Heart right ventricle (tissue), 16 donors: Measurements from ENCODE around the gene SIRPB1. TPM values are rescaled to one million over a fixed set of nuclear protein-coding genes. Genes with fewer than 3 reads are reported as not detected.
A peak's percentile ranks its signal among the peaks of the same experiment; 100 is the strongest.

Source experiments
- ATAC-seq, 8 donors: fragments of 200-7000 bp; cut with Tn5 transposase; one replicate each; pipeline ENCODE4 v1.9.1; 2020; ENCODE audit warnings: mild to moderate bottlenecking in 8 of 8, moderate library complexity in 8 of 8, moderate number of reproducible peaks in 1 of 8
- DNase-seq, 2 donors: peaks; one replicate each; pipeline ENCODE4 v3.0.0-alpha.2; 2020
- H3K27ac ChIP-seq, 10 donors: fragments of 200-600 bp; sonication (generic) in 2 of 10; one replicate each; pipeline versions ENCODE4 v1.5.0 to v1.8.0; 2020 to 2022; ENCODE audit warnings: mild to moderate bottlenecking in 3 of 10
- H3K27me3 ChIP-seq, 7 donors: fragments of 200-600 bp; one replicate each; pipeline ENCODE4 v1.8.0; 2021 to 2022; ENCODE audit warnings: mild to moderate bottlenecking in 2 of 7
- H3K36me3 ChIP-seq, 9 donors: fragments of 200-600 bp; sonication (generic) in 1 of 9; one replicate each; pipeline versions ENCODE4 v1.5.0 to v1.8.0; 2020 to 2022; ENCODE audit warnings: mild to moderate bottlenecking in 2 of 9
- H3K4me1 ChIP-seq, 9 donors: fragments of 200-600 bp; sonication (generic) in 1 of 9; one replicate each; pipeline versions ENCODE4 v1.5.0 to v1.8.0; 2020 to 2022; ENCODE audit warnings: mild to moderate bottlenecking in 4 of 9
- H3K4me3 ChIP-seq, 10 donors: fragments of 200-600 bp; sonication (generic) in 2 of 10; one replicate each; pipeline versions ENCODE4 v1.5.0 to v1.8.0; 2020 to 2022; ENCODE audit warnings: mild to moderate bottlenecking in 7 of 10, moderate library complexity in 2 of 10
- H3K9me3 ChIP-seq, 11 donors: fragments of 200-600 bp in 10 of 11; sonication (generic) in 2 of 11; one replicate each; pipeline versions ENCODE4 v1.5.0 to v1.8.0; 2013 to 2022; ENCODE audit warnings: mild to moderate bottlenecking in 2 of 11, control low read depth in 1 of 11, moderate library complexity in 1 of 11
- WGBS, 2 donors: extraction: QIAGEN DNeasy Blood & Tissue Kit; methylation state at CpG; one replicate each; pipeline ENCODE4 v1.1.7; 2013; ENCODE audit warnings: inconsistent platforms in 1 of 2; 5-methylcytosine and 5-hydroxymethylcytosine counted together
- intact Hi-C, 10 donors: fragments of 100-400 bp; cut with DNase I; formaldehyde crosslinking; loops; one replicate each; pipeline versions ENCODE4 v1.11.1 to v1.14.2; 2022
- polyA plus RNA-seq, 2 donors: library from polyadenylated mRNA; stranded (reverse); fragments of 200-250 nt; gene quantifications; one replicate each; pipeline ENCODE4 v1.2.3, GENCODE V29; 2013
- total RNA-seq, 10 donors: library from RNA; stranded (reverse); fragmentation: NEBNext Ultra II Directional in 3 of 10; extraction: Animal tissue kit (Norgen Biotek cat#: 25700) in 3 of 10; gene quantifications; one replicate each; pipeline versions ENCODE4 v1.2.1 to v1.2.4, GENCODE V29; 2021 to 2023
- TF ChIP-seq, protein P1 (sequence below), 9 donors: fragments of 200-600 bp; sonication (generic) in 2 of 9; IDR thresholded peaks; one replicate each; pipeline versions ENCODE4 v1.5.0 to v1.8.0; 2021 to 2022; ENCODE audit warnings: antibody characterized with exemption in 9 of 9, mild to moderate bottlenecking in 5 of 9, moderate library complexity in 1 of 9
- donor health status: Arrhythmogenic right ventricular cardiomyopathy.
- donor health status: ischemic (EF 13 %, LVEDD 7.1; RV severe dilation, severe dysfunction).
- donor health status: healthy with polysubstance abuse.
- donor health status: DM: no; HTN: yes; CAD: no.
- donor health status: DM: no; HTN: no; CAD: no.
- donor health status: ischemic (EF 25% LVEDD 6.9; RV normal size, moderate dysfunction).
- donor health status: ischemic (EF 25% LVEDD 5.7; RV mildly dilated, moderate dysfunction).
- donor health status: healthy.
- donor health status: DM: yes; HTN: yes; CAD: no.
- donor health status: Ischemic cardiomyopathy.
- donor health status: ischemic (EF 35%, LVEDD 5.7; RV mildly dilated, moderate dysfunction).
- donor health status: nonischemic (EF 11% LVEDD 7.7; RV severe dilation, severe dysfunction).
- donor health status: DM: yes; HTN: yes; CAD: no.
- donor health status: PGD.
- donor health status: ischemic (EF 29% LVEDD 5.4; RV normal size, mild dysfunction).
- donor health status: nonischemic (EF 23%, LVEDD 6.1; RV moderate dilation, normal function).

The SIRPB1 gene
- total and polyA plus RNA-seq, 12 donors: 0.14 to 6.9 (median 0.99) TPM; not detected in 1

- DNase-seq (no peak), ATAC-seq (no peak)
- intact Hi-C loops: no loop called here
- no peaks in the 10 kb centered on the region for H3K36me3 ChIP-seq
- peaks cover 0 to 29% (median 0%) of the 10 kb centered on the region in 9 donors for H3K4me1 ChIP-seq
- H3K27me3 ChIP-seq: peaks cover 0 to 20% (median 9%) of the 10 kb centered on the region in 7 donors
- H3K4me3 ChIP-seq: no peak overlapping the region
- 92 to 95% methylated on average over 3 of the region's 3 CpGs for WGBS, 2 donors
- TF ChIP-seq, protein P1, sequence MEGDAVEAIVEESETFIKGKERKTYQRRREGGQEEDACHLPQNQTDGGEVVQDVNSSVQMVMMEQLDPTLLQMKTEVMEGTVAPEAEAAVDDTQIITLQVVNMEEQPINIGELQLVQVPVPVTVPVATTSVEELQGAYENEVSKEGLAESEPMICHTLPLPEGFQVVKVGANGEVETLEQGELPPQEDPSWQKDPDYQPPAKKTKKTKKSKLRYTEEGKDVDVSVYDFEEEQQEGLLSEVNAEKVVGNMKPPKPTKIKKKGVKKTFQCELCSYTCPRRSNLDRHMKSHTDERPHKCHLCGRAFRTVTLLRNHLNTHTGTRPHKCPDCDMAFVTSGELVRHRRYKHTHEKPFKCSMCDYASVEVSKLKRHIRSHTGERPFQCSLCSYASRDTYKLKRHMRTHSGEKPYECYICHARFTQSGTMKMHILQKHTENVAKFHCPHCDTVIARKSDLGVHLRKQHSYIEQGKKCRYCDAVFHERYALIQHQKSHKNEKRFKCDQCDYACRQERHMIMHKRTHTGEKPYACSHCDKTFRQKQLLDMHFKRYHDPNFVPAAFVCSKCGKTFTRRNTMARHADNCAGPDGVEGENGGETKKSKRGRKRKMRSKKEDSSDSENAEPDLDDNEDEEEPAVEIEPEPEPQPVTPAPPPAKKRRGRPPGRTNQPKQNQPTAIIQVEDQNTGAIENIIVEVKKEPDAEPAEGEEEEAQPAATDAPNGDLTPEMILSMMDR (IDR thresholded peaks at IDR 0.05): no peak
- no peaks in the 10 kb centered on the region for H3K9me3 ChIP-seq
- H3K27ac ChIP-seq: peak overlapping the region in 1 of 10 donors; percentile 58
Measured at GRCh38 chr20:1665345-1665744, 45.5 kb upstream of the SIRPB1 start.

DNA sequence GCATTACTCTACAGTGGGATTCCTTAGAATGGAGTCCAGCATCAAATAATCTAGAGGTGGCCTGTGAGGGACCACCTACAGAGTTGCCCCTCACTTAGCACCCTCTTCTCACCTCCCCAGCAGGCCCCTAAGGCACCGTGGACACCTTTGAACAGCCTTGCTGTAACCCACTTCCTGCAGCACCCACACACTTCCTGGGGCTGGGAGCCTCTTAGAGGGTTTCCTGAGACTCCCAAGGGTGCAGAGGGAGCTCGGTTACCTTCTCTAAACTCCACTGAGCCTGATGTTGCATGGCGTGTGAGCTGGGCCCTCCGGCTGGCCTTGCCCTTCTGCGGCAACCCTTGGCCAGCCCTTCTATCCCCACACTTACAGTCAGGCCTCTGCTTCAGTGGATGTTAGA is 45.1 kb upstream of the SIRPB1 start:
- peaks cover 0 to 18% (median 8%) of the 10 kb centered on the region in 7 donors for H3K27me3 ChIP-seq
- peak overlapping the region in 1 of 10 donors; percentile 58 for H3K27ac ChIP-seq
- H3K9me3 ChIP-seq: no peaks in the 10 kb centered on the region
- DNase-seq (no peak), ATAC-seq (no peak)
- H3K4me1 ChIP-seq: peaks cover 0 to 29% (median 0%) of the 10 kb centered on the region in 9 donors
- 65 to 78% methylated on average over 5 of the region's 5 CpGs for WGBS, 2 donors
- no peak overlapping the region for H3K4me3 ChIP-seq
- intact Hi-C loops: no loop called here
- no peaks in the 10 kb centered on the region for H3K36me3 ChIP-seq
- TF ChIP-seq, protein P1 (IDR thresholded peaks at IDR 0.05): no peak

DNA sequence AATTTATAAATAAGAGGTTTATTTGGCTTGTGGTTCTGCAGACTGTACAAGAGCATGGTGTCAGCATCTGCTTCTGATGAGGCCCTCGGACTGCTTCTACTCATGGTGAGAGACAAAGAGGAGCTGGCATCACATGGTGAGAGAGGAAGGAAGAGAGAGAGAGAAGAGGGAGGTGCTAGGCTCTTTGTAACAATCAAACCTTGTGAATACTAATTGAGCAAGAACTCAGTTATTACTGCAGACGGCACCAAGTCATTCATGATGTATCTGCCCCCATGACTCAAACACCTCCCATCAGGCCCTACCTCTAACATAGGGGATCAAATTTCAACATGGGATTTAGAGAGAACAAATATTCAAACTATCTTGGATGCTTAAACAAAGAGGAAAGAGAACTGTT is 44.1 kb upstream of the SIRPB1 start:
- DNase-seq: no peak
- Histone ChIP-seq H3K9me3 (no peaks in the 10 kb centered on the region), H3K27me3 (peaks cover 0 to 26% (median 5%) of the 10 kb centered on the region in 7 donors), H3K36me3 (no peaks in the 10 kb centered on the region), H3K4me3 (no peak overlapping the region), H3K4me1 (peaks cover 0 to 29% (median 0%) of the 10 kb centered on the region in 9 donors), H3K27ac (peak overlapping the region in 1 of 10 donors; percentile 58)
- no peak for ATAC-seq
- intact Hi-C loops: no loop called here
- WGBS, 2 donors: 58 to 69% methylated on average over 2 of the region's 2 CpGs
- TF ChIP-seq, protein P1 (IDR thresholded peaks at IDR 0.05): no peak

DNA sequence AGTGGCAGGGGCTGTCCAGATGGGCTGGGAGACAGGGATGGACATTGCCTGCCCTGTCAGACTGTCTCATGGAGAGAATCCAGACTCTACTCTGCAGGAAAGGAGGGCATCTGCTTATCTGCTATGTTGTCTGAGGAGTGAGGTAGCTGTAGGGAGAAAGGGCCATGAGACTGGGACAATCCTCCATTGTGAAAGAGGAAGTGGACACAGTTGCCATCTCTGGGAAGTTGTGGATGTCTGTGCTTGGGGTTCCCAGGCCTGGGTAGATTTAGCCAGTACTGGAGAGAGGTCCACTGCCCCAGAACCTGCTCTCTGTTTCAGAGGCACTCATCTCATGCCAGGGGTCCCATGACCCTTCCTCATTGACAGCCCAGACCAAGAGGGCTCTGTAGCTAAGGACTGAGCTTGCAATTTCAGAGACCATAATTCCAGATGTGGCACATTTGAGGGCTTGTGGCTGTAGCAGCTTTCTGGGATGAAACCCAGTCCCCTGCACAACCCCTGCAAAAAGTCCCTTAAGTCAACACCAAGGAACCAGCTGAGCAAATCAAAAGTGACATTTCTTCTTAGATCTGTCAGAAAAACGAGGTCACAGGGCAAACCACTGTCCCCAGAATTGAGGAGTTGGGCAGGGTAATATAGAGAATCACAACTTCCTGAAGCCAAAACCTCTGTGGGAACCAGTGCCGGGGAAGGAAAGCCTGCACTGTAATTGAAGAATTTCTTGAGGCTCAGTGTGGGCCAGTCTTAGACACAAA is 41.9 kb upstream of the SIRPB1 start:
- H3K27ac ChIP-seq: peak overlapping the region in 1 of 10 donors; percentile 45
- WGBS, 2 donors: 44 to 53% methylated on average over 2 of the region's 2 CpGs
- ATAC-seq: no peak
- H3K4me1 ChIP-seq: peaks cover 0 to 29% (median 0%) of the 10 kb centered on the region in 9 donors
- intact Hi-C loops: no loop called here
- no peak for DNase-seq
- H3K4me3 ChIP-seq: no peak overlapping the region
- H3K36me3 ChIP-seq: no peaks in the 10 kb centered on the region
- H3K9me3 ChIP-seq: no peaks in the 10 kb centered on the region
- TF ChIP-seq, protein P1 (IDR thresholded peaks at IDR 0.05): no peak
- H3K27me3 ChIP-seq: peaks cover 0 to 33% (median 18%) of the 10 kb centered on the region in 7 donors
